ENCODE measurements around the gene PTPMT1. TPM values are rescaled to one million over a fixed set of nuclear protein-coding genes. Genes with fewer than 3 reads are reported as not detected.
"Not testable (repeated sequence)": the region's sequence is repeated elsewhere in the genome, so short reads cannot be mapped to it uniquely, and the experiment has no call there.

Gene PTPMT1
- 10 to 100 TPM; 36.7 to 57.6 (median 51.7) TPM for polyA plus RNA-seq (ENCODE audit: insufficient read length in 4 of 4)

- no peak for DNase-seq (ENCODE audit: low read depth in 4 of 4, low spot score in 3 of 4)
Observed at GRCh38 chr11:47565340-47566148, at the start of gene PTPMT1. TSS of gene PTPMT1 (plus strand) at chr11:47565599. CDS start at chr11:47565623, 24 bp downstream.

- no peak for DNase-seq (ENCODE audit: low read depth in 4 of 4, low spot score in 3 of 4)
Observed at GRCh38 chr11:47516155-47516554, 49.2 kb upstream of the PTPMT1 start.

GRCh38 chr11:47516984-47517853 lies 48.2 kb upstream of the PTPMT1 start:
- no peak for DNase-seq (ENCODE audit: low read depth in 4 of 4, low spot score in 3 of 4)

- DNase-seq (ENCODE audit: low read depth in 4 of 4, low spot score in 3 of 4) = no peak
Observed at GRCh38 chr11:47518212-47518964, 47.0 kb upstream of the PTPMT1 start.

- peak in 2 of 4 donors; percentile 16 to 18 for DNase-seq (ENCODE audit: low read depth in 4 of 4, low spot score in 3 of 4)
Observed at GRCh38 chr11:47523490-47524225, 41.7 kb upstream of the PTPMT1 start.

GRCh38 chr11:47524291-47524874 lies 41.0 kb upstream of the PTPMT1 start:
- DNase-seq (ENCODE audit: low read depth in 4 of 4, low spot score in 3 of 4) = no peak

- not testable (repeated sequence) for DNase-seq (ENCODE audit: low read depth in 4 of 4, low spot score in 3 of 4)
Observed at GRCh38 chr11:47526032-47526431, 39.4 kb upstream of the PTPMT1 start.

GRCh38 chr11:47527186-47527585 lies 38.2 kb upstream of the PTPMT1 start:
- no peak for DNase-seq (ENCODE audit: low read depth in 4 of 4, low spot score in 3 of 4)

GRCh38 chr11:47529951-47530350 lies 35.4 kb upstream of the PTPMT1 start:
- no peak for DNase-seq (ENCODE audit: low read depth in 4 of 4, low spot score in 3 of 4)

- not testable (repeated sequence) for DNase-seq (ENCODE audit: low read depth in 4 of 4, low spot score in 3 of 4)
Observed at GRCh38 chr11:47530721-47531120, 34.7 kb upstream of the PTPMT1 start.

- DNase-seq (ENCODE audit: low read depth in 4 of 4, low spot score in 3 of 4) = no peak
Observed at GRCh38 chr11:47531666-47532065, 33.7 kb upstream of the PTPMT1 start.

- no peak for DNase-seq (ENCODE audit: low read depth in 4 of 4, low spot score in 3 of 4)
Observed at GRCh38 chr11:47532597-47533213, 32.7 kb upstream of the PTPMT1 start.

GRCh38 chr11:47533690-47534151 lies 31.7 kb upstream of the PTPMT1 start:
- no peak for DNase-seq (ENCODE audit: low read depth in 4 of 4, low spot score in 3 of 4)

- DNase-seq (ENCODE audit: low read depth in 4 of 4, low spot score in 3 of 4) = no peak
Observed at GRCh38 chr11:47534704-47535251, 30.6 kb upstream of the PTPMT1 start.

GRCh38 chr11:47536915-47537314 lies 28.5 kb upstream of the PTPMT1 start:
- no peak for DNase-seq (ENCODE audit: low read depth in 4 of 4, low spot score in 3 of 4)

GRCh38 chr11:47538741-47539565 lies 26.4 kb upstream of the PTPMT1 start:
- no peak for DNase-seq (ENCODE audit: low read depth in 4 of 4, low spot score in 3 of 4)

- no peak for DNase-seq (ENCODE audit: low read depth in 4 of 4, low spot score in 3 of 4)
Observed at GRCh38 chr11:47539681-47540039, 25.7 kb upstream of the PTPMT1 start.

- DNase-seq (ENCODE audit: low read depth in 4 of 4, low spot score in 3 of 4) = no peak
Observed at GRCh38 chr11:47541070-47541469, 24.3 kb upstream of the PTPMT1 start.
